ENCODE data around the gene POLR2H. TPM values are rescaled to one million over a fixed set of nuclear protein-coding genes. Genes with fewer than 3 reads are reported as not detected.
A peak's percentile ranks its signal among the peaks of the same experiment; 100 is the strongest.

POLR2H gene
- total RNA-seq, 2 donors from 2014 or later, result 28.6 to 38.3 TPM

DNA sequence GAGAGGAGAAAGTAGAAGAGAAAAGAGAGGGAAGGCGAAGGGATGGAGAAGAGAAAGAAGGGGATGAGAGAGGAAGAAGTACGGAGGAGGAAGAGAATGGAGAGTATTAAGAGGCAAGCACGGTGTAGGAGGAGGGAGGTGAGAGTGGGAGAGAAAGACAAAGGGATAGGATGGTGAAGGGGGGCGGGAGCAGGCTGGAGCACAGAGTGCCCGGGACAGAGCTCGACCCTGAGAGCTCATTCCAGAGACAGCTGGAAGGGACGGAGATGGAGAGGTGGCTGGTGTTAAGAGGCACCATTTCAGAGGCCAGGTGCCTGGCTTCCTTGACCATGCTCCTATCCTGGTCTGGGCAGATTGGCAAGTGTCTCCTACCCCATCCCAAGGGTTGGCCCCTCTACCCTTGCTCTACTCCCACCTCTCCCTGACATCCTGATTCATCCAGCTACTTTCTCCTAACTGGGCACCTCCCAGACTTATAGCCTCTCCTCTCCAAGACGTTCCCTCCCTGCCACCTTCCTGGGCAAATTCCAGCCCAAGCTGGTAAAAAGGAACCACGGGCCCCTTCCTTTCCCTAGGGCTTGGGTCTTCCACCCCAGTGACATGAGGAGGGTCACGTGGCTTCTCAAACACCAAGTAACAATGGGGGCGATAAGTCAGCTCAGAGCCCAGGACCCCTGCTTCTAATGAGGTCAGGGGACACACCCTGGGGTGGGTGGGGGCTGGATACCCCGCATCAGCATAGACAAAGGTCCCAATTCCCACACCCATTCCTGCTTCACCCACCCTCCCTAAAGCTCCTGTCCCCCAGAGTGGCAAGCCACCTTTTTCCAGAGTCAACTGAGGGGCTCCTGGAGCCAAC is 1.2 kb upstream of the POLR2H start:
- DNase-seq (no peak), ATAC-seq (no peak)

DNA sequence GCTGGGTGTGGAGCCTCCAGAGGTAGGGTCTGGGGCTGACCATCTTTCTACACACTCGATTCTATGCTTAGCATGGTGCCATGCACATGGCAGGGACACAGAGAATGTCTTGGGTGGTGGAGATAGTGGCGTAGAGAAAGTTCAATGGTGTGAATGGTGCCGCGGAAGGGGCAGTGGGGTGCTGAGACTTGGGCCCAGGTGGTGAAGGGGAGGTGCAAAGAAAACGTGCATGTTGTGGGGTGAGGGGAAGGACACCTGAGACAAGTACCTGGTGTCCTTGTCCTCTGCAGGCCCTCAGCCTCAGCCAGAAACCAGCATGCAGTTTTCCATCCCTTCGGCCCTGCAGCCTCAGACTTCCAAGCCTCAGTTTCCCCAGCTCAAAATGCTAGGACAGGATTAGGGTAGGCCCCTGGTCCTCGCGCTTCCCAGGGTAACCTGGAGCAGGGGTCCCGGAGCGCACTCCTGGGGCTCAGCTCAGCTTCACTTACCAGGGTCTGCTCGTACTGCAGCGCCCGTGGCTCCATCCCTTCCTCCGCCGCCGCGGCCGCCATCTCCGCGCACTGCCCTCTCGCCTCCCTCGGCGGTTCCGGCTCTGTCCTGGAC is 480 bp upstream of the POLR2H start:
- ATAC-seq, result no peak
- Mint-ChIP-seq H3K4me3 (peak overlapping the region; percentile 90), H3K4me1 (peaks cover 32% of the 10 kb centered on the region)

More for the DNA sequence above, 1.2 kb upstream of the POLR2H start:
- H3K36me3 Mint-ChIP-seq (ENCODE audit: low read depth), result no peaks in the 10 kb centered on the region
- no peak overlapping the region for H3K27ac Mint-ChIP-seq
- H3K9me3 ChIP-seq (ENCODE audit: control insufficient read depth, low read length, poor library complexity, severe bottlenecking), result no peaks in the 10 kb centered on the region
- peaks cover 30% of the 10 kb centered on the region for H3K4me1 Mint-ChIP-seq
- H3K4me3 Mint-ChIP-seq, result peak overlapping the region; percentile 90
- H3K27me3 Mint-ChIP-seq, result no peaks in the 10 kb centered on the region

DNA sequence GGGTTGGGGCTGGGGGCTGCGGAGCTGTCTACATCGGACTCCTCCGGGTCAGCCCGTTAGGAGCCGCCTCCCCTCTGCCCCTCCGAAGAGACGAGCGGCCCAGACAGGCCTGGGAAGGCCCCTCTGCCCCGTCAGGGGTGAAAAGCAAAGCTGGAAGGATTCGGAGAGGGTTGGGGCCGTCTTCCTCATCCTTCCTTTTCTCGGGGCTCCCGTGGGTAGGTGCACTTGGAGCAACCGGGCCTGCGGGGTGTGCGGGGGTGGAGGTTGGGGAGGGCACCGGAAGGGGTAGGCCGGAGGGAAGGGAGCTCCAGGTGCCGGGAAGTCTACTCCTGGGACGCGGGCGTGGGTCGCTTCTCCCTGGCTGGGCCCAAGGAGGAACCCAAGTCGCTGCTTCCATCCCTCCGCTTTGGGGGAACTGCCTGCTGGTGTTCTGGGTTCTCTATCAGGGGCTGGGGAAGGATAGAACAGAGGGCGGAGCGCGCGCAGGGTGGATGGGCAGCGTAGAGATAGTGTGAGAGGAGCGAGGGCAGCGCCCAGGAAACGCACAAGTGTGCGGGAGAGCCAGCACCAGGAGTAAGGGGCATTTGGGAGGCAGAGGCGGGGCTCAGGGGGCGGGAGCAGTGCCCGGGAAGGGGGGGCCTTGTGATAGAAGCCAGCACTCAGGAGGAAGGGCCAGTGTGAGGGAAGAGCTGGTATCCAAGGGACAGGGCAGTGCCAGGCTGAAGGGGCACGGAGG is 590 bp downstream of the POLR2H start:
- H3K4me1 Mint-ChIP-seq, result peaks cover 36% of the 10 kb centered on the region
- H3K27me3 Mint-ChIP-seq, result no peaks in the 10 kb centered on the region

More for the DNA sequence above, 480 bp upstream of the POLR2H start:
- Mint-ChIP-seq H3K36me3 (ENCODE audit: low read depth) (no peaks in the 10 kb centered on the region), H3K27me3 (no peaks in the 10 kb centered on the region), H3K27ac (no peak overlapping the region)
- no peaks in the 10 kb centered on the region for H3K9me3 ChIP-seq (ENCODE audit: control insufficient read depth, low read length, poor library complexity, severe bottlenecking)
- no peak for DNase-seq

DNA sequence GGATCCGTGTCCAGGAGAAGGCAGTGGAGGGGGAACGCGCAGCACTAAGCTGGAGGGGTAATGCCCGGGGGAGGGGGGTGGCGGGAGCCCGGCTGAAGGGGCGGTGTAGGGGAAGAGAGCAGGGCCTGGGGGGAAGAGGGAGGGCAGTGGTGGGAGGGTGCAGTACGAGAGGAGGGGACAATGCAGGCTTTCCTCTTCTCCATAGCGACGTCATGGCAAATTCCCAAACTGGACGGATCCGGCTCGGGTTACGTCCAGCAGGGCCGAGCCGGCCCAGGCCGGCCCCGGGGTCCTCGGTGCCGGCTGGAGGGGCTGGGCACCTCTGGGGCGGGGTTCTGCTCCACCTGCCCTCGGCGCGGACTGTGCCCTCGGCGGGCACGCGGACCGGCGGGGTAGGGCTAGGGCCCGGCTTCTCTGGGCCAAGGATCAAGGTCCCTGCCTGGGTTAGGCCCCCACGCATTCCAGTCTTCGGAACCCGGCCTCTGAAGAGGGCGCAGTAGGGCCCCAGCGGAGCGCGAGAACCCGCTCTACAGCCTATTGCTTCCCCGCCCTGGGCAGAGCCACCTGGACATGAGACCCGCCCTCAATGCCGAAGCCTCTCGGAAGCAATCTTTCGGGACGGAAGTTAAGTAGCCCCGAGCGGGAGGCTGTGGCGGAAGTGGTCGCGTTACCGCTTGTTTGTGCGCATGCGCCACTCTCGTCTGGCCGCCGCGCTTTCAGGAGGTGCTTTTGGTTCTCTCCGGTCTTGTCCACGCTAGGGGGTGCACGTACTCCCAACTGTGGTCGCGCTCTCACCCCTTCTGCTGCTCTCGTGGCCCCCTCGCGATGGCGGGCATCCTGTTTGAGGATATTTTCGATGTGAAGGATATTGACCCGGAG is 1.4 kb downstream of the POLR2H start:
- Mint-ChIP-seq H3K27me3 (no peaks in the 10 kb centered on the region), H3K4me3 (peak overlapping the region; percentile 99), H3K36me3 (ENCODE audit: low read depth) (no peaks in the 10 kb centered on the region), H3K27ac (peak overlapping the region; percentile 93), H3K4me1 (peaks cover 36% of the 10 kb centered on the region)
- no peaks in the 10 kb centered on the region for H3K9me3 ChIP-seq (ENCODE audit: control insufficient read depth, low read length, poor library complexity, severe bottlenecking)
- DNase-seq (peak; percentile 85 to 89 (median 85)), ATAC-seq (peak; percentile 85)

More for the DNA sequence above, 590 bp downstream of the POLR2H start:
- Mint-ChIP-seq H3K4me3 (peak overlapping the region; percentile 99), H3K27ac (peak overlapping the region; percentile 93), H3K36me3 (ENCODE audit: low read depth) (no peaks in the 10 kb centered on the region)
- DNase-seq, result peak in 1 of 3 donors; percentile 19
- H3K9me3 ChIP-seq (ENCODE audit: control insufficient read depth, low read length, poor library complexity, severe bottlenecking), result no peaks in the 10 kb centered on the region
- ATAC-seq, result peak; percentile 8

DNA sequence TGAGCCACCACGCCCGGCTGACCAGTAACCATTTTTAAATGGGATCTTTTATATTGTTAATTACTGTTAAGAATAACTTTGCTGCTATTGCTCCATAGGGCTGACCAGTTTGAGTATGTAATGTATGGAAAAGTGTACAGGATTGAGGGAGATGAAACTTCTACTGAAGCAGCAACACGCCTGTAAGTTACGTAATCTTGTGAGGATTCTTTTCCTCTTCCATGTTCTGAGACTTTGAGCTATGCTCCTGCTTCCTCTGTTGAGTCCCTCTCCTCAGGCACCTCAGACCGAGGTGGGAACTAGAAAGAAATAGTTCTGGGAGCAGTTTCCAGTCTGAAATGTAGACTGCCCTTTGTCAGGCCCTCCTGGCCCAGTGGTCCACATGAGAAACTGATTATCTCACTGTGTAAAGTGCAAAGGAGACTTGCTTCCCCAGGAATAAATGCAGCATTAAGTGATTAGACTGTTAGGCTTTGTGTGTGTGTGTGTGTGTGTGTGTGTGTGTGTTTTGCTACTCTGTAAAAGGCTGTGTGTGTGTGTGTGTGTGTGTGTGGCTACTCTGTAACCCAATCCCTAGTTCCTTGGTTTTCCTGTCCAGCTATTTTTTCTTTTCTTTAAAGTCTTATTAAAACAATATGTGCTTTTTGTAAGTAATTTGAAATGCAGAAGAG is 5.2 kb downstream of the POLR2H start:
- H3K4me1 Mint-ChIP-seq, result peaks cover 36% of the 10 kb centered on the region
- no peaks in the 10 kb centered on the region for H3K27me3 Mint-ChIP-seq
- ATAC-seq, result no peak
- no peaks in the 10 kb centered on the region for H3K9me3 ChIP-seq (ENCODE audit: control insufficient read depth, low read length, poor library complexity, severe bottlenecking)
- no peak for DNase-seq
- no peak overlapping the region for H3K27ac Mint-ChIP-seq
- H3K4me3 Mint-ChIP-seq, result no peak overlapping the region
- peaks cover 3% of the 10 kb centered on the region for H3K36me3 Mint-ChIP-seq (ENCODE audit: low read depth)

- no peak for ATAC-seq
- peaks cover 3% of the 10 kb centered on the region for H3K36me3 Mint-ChIP-seq (ENCODE audit: low read depth)
- H3K27ac Mint-ChIP-seq, result peak overlapping the region; percentile 24
- peaks cover 32% of the 10 kb centered on the region for H3K4me1 Mint-ChIP-seq
- no peaks in the 10 kb centered on the region for H3K9me3 ChIP-seq (ENCODE audit: control insufficient read depth, low read length, poor library complexity, severe bottlenecking)
- DNase-seq, result no peak
- H3K27me3 Mint-ChIP-seq, result no peaks in the 10 kb centered on the region
- H3K4me3 Mint-ChIP-seq, result no peak overlapping the region
Observed at GRCh38 chr3:184368116-184368515, 6.6 kb downstream of the POLR2H start.

GRCh38 chr3:184368586-184369183 is 7.2 kb downstream of the POLR2H start:
- no peaks in the 10 kb centered on the region for H3K9me3 ChIP-seq (ENCODE audit: control insufficient read depth, low read length, poor library complexity, severe bottlenecking)
- Mint-ChIP-seq H3K4me1 (peaks cover 27% of the 10 kb centered on the region), H3K4me3 (no peak overlapping the region), H3K27me3 (no peaks in the 10 kb centered on the region), H3K36me3 (ENCODE audit: low read depth) (peaks cover 3% of the 10 kb centered on the region), H3K27ac (peak overlapping the region; percentile 67)
- DNase-seq, result no peak
- no peak for ATAC-seq

- Mint-ChIP-seq H3K27ac (no peak overlapping the region), H3K4me3 (no peak overlapping the region), H3K4me1 (peaks cover 16% of the 10 kb centered on the region), H3K27me3 (peaks cover 19% of the 10 kb centered on the region), H3K36me3 (ENCODE audit: low read depth) (peaks cover 9% of the 10 kb centered on the region)
- ATAC-seq (peak; percentile 97), DNase-seq (peak in 2 of 3 donors; percentile 36 to 46)
- no peaks in the 10 kb centered on the region for H3K9me3 ChIP-seq (ENCODE audit: control insufficient read depth, low read length, poor library complexity, severe bottlenecking)
Observed at GRCh38 chr3:184371570-184372018, 10.1 kb downstream of the POLR2H start.

GRCh38 chr3:184372296-184372821 is 10.8 kb downstream of the POLR2H start:
- H3K9me3 ChIP-seq (ENCODE audit: control insufficient read depth, low read length, poor library complexity, severe bottlenecking), result no peaks in the 10 kb centered on the region
- peaks cover 26% of the 10 kb centered on the region for H3K27me3 Mint-ChIP-seq
- no peak overlapping the region for H3K4me3 Mint-ChIP-seq
- no peak for ATAC-seq
- peaks cover 12% of the 10 kb centered on the region for H3K4me1 Mint-ChIP-seq
- DNase-seq, result no peak
- H3K27ac Mint-ChIP-seq, result no peak overlapping the region
- peaks cover 9% of the 10 kb centered on the region for H3K36me3 Mint-ChIP-seq (ENCODE audit: low read depth)

GRCh38 chr3:184372911-184373310 is 11.4 kb downstream of the POLR2H start:
- no peak for ATAC-seq
- H3K27me3 Mint-ChIP-seq, result peaks cover 32% of the 10 kb centered on the region
- no peak overlapping the region for H3K27ac Mint-ChIP-seq
- no peaks in the 10 kb centered on the region for H3K9me3 ChIP-seq (ENCODE audit: control insufficient read depth, low read length, poor library complexity, severe bottlenecking)
- H3K4me1 Mint-ChIP-seq, result peaks cover 12% of the 10 kb centered on the region
- H3K36me3 Mint-ChIP-seq (ENCODE audit: low read depth), result peaks cover 9% of the 10 kb centered on the region
- DNase-seq, result no peak
- no peak overlapping the region for H3K4me3 Mint-ChIP-seq

DNA sequence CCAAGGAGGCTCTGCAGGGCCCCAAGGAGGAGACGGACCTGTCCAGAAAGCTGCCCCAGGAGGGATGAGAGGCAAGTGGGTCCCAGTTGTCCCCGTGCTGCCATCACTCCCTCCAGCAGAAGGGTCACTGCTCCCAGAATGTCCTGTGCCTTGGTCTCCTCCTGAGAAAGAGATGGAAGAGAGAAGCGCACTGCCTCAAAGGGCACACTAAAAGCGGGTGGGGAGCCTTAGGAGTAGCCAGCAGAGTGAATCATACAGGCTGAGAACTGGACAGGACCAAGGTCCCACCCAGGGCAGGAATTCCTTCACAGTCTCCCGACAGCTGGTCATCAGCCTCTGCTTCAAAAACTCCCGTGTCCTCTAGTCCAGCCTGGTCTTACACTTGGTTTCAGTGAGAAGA is 11.9 kb downstream of the POLR2H start:
- H3K9me3 ChIP-seq (ENCODE audit: control insufficient read depth, low read length, poor library complexity, severe bottlenecking), result no peaks in the 10 kb centered on the region
- Mint-ChIP-seq H3K27ac (no peak overlapping the region), H3K4me3 (no peak overlapping the region), H3K36me3 (ENCODE audit: low read depth) (peaks cover 9% of the 10 kb centered on the region), H3K27me3 (peaks cover 37% of the 10 kb centered on the region), H3K4me1 (peaks cover 12% of the 10 kb centered on the region)
- DNase-seq, result no peak
- ATAC-seq, result no peak

Measured in T-helper 17 cell (primary cell).